ENCODE measurements around the gene SPTLC2.
"Not testable (repeated sequence)": the region's sequence is repeated elsewhere in the genome, so short reads cannot be mapped to it uniquely, and the experiment has no call there.

SPTLC2 gene

GRCh38 chr14:77610553-77610952, 5.9 kb downstream of the SPTLC2 start:
- Mint-ChIP-seq H3K27me3 (no peaks in the 10 kb centered on the region), H3K4me3 (no peak overlapping the region), H3K36me3 (ENCODE audit: low read depth) (peaks cover 17% of the 10 kb centered on the region), H3K4me1 (peaks cover 73% of the 10 kb centered on the region), H3K27ac (no peak overlapping the region), H3K9me3 (no peaks in the 10 kb centered on the region)
- DNase-seq (no peak), ATAC-seq (no peak)

DNA sequence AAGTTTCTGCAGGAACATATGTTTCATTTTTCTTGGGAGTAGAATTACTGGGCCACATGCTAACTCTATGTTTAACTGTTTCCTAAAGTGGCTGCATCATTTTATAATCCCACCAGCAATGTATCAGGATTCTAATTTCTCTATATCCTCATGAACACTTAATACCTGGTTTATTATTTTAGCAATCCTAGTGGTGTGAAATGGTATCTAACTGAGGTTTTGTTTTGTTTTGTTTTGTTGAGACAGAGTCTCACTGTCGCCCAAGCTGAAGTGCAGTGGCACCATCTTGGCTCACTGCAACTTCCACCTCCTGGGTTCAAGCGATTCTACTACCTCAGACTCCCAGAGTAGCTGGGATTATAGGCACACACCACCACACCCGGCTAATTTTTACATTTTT, 6.5 kb downstream of the SPTLC2 start:
- Mint-ChIP-seq H3K36me3 (ENCODE audit: low read depth) (peaks cover 12% of the 10 kb centered on the region), H3K4me1 (peaks cover 70% of the 10 kb centered on the region), H3K27me3 (no peaks in the 10 kb centered on the region), H3K9me3 (no peaks in the 10 kb centered on the region), H3K27ac (no peak overlapping the region), H3K4me3 (no peak overlapping the region)
- ATAC-seq = no peak
- DNase-seq = no peak

GRCh38 chr14:77607741-77608302, 8.6 kb downstream of the SPTLC2 start:
- H3K36me3 Mint-ChIP-seq (ENCODE audit: low read depth) = no peaks in the 10 kb centered on the region
- peak overlapping the region; percentile 24 for H3K4me3 Mint-ChIP-seq
- H3K27ac Mint-ChIP-seq = peak overlapping the region; percentile 7
- H3K27me3 Mint-ChIP-seq = no peaks in the 10 kb centered on the region
- DNase-seq = peak; percentile 31
- peak; percentile 70 for ATAC-seq
- peaks cover 60% of the 10 kb centered on the region for H3K4me1 Mint-ChIP-seq
- H3K9me3 Mint-ChIP-seq = no peaks in the 10 kb centered on the region

DNA sequence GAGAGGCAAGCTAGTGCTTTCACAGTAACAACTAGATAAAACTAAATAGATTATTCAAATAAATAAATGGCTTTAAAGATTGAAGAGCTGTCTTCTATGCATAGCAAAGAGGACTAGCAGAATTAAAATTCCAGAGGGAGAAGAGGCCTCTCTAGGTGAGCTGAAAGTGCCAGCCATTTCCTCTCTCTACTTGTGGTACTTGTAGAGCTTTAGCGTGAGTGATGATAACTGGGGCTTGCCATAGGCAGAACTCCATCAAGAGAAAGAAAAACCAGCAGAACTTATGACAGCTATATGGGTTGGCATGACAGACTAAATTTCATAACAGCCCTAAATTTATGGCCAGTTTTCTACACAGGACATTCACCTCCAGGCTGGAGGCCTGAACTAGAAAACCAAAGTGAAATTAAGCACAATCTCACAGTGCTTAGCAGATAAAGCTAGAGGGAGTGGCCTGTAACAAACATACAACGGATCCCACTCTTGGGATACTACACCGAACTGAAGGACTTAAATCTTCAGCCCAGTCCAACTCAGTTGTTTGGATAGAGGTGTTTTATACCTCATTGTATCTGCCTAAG, 11.0 kb downstream of the SPTLC2 start:
- Mint-ChIP-seq H3K27me3 (no peaks in the 10 kb centered on the region), H3K36me3 (ENCODE audit: low read depth) (no peaks in the 10 kb centered on the region), H3K27ac (no peak overlapping the region), H3K4me3 (no peak overlapping the region), H3K4me1 (peaks cover 56% of the 10 kb centered on the region), H3K9me3 (no peaks in the 10 kb centered on the region)
- DNase-seq = no peak
- no peak for ATAC-seq

DNA sequence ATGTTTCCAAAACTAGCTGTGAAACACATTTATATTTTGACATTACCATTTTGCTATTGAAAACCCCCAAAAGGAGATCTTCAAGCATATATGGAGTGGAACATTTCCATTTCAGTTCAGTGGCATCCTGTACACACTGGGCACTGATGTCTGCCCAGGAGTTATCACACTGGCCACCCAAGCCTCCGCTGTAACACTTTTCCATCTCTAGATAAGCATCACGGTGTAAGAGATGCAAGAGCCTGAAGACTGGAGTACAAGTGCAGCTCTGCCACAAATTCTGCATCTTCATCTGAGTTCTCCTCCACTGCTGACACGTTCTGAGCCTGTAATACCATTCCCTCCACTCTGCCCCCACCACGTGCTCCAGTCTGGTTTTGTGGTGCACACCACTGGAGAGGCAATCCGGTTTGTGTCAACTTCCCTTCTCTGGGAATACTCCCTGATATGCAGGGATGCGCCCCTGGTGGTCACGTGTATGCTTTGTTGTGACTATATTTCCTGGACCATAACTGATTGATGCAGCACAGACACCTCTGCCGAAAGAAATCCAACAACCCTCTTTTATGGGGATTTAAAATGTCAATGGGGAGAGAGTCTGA, 12.7 kb downstream of the SPTLC2 start:
- Mint-ChIP-seq H3K9me3 (no peaks in the 10 kb centered on the region), H3K4me3 (no peak overlapping the region), H3K36me3 (ENCODE audit: low read depth) (no peaks in the 10 kb centered on the region), H3K27ac (no peak overlapping the region), H3K4me1 (peaks cover 63% of the 10 kb centered on the region), H3K27me3 (no peaks in the 10 kb centered on the region)
- DNase-seq = no peak
- ATAC-seq = peak; percentile 10

DNA sequence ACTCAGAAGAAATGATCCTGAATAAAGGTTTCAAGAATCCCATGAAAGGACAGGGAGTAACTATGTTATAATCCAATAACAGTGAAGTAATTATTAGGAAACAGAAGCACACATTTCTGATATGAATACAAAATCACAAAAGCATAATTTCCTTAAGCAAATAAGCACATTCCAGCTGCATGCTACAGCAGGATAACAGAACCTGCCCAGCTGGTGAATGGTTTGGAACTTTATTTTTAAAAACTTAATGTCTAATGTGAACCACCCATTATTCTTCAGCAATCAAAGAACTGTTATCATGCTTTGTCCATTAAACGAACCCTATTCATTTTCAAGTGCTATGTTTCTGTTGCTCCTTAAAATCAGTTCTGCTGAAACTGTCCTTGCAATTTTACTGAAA, 13.4 kb downstream of the SPTLC2 start:
- Mint-ChIP-seq H3K4me1 (peaks cover 62% of the 10 kb centered on the region), H3K4me3 (no peak overlapping the region), H3K27ac (no peak overlapping the region), H3K36me3 (ENCODE audit: low read depth) (no peaks in the 10 kb centered on the region), H3K27me3 (no peaks in the 10 kb centered on the region), H3K9me3 (no peaks in the 10 kb centered on the region)
- no peak for DNase-seq
- ATAC-seq = no peak

DNA sequence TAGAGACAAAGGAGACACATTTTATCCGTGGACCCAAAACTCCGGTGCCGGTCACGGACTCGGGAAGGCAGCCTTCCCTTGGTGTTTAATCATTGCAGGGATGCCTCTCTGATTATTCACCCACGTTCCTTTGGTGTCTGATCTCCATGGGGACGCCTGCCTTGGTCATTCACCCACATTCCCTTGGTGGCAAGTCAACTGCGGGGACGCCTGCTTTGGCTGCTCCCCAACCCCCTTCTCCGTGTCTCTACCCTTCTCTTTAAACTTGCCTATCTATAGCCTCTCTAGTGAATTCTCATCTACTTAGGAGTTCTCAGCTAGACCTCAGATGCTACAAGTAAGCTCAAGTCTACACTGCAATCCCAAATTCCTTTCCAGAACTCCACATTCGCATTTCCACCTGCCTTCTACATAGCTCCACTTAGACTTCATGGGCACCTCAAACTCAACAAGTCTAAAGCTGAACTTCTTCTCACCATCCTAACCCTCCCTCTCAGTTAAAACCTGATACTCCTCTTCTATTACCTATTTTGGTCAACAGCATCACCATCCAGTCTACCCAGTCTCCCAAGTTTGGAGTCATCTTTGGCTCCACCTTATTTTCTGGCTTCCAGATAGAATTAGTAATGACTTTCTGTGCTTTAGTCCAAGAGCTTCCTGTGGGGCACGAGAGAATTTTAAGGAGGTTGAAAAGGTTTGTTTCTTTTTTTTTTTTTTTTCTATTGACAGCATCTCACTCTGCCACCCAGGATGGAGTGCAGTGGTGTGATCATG, 14.4 kb downstream of the SPTLC2 start:
- DNase-seq = no peak
- no peaks in the 10 kb centered on the region for H3K9me3 Mint-ChIP-seq
- H3K27ac Mint-ChIP-seq = no peak overlapping the region
- ATAC-seq = no peak
- H3K27me3 Mint-ChIP-seq = no peaks in the 10 kb centered on the region
- peaks cover 52% of the 10 kb centered on the region for H3K4me1 Mint-ChIP-seq
- H3K4me3 Mint-ChIP-seq = no peak overlapping the region
- peaks cover 4% of the 10 kb centered on the region for H3K36me3 Mint-ChIP-seq (ENCODE audit: low read depth)

DNA sequence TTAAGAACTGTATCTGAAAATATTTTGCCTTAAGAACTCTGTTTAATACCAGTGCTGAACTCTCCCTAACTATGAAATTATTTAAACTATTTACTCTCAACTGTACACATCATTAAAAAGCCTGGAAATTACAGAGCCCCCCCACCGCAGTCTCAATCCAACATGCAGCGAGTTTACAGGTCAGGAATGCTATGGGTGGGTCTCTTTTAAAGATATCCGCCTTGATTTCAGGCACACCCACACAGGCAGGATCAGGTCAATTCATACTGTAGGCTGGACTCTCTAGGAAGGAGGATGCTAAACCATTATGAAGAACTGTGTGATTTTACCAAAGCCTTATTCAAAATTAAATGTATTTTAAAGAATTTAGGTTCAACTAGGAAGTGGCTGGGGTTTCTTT, 16.5 kb downstream of the SPTLC2 start:
- H3K4me3 Mint-ChIP-seq = no peak overlapping the region

DNA sequence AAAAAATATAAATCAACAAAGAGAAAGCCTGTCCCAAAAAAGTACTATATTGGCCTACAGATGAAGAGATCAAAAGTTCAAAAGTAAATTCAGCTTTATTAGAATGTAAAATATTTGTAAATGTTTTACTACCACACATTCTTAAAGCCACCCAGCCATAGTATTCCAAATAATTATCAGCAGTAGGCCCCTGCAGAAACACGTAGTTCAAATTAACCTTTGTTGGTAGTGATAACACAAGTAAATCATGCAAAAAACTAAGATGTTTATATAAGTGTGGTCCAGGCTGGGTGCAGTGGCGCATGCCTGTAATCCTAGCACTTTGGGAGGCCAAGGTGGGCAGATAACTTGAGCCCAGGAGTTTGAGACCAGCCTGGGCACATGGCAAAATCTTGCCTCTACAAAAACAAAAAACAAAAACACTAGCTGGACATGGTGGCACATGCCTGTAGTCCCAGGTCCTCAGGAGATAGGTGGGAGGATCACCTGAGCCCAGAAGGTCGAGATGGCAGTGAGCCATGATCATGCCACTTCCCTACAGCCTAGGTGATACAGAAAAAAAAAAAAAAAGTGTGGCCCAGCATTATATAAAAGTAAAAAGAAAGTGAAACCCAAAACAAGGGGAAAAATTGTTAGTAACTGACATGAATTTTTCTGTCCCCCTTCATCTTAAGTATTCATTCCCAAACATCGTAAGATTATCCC, 17.9 kb downstream of the SPTLC2 start:
- ATAC-seq (no peak), DNase-seq (peak; percentile 9)
- peaks cover 45% of the 10 kb centered on the region for H3K4me1 Mint-ChIP-seq
- no peaks in the 10 kb centered on the region for H3K27me3 Mint-ChIP-seq
- H3K36me3 Mint-ChIP-seq (ENCODE audit: low read depth) = peaks cover 27% of the 10 kb centered on the region
- peak overlapping the region; percentile 45 for H3K4me3 Mint-ChIP-seq
- peak overlapping the region; percentile 71 for H3K27ac Mint-ChIP-seq
- no peaks in the 10 kb centered on the region for H3K9me3 Mint-ChIP-seq

More for the DNA sequence above, 16.5 kb downstream of the SPTLC2 start:
- ATAC-seq = no peak
- H3K27me3 Mint-ChIP-seq = no peaks in the 10 kb centered on the region
- no peaks in the 10 kb centered on the region for H3K9me3 Mint-ChIP-seq
- H3K4me1 Mint-ChIP-seq = peaks cover 39% of the 10 kb centered on the region
- no peak for DNase-seq
- H3K27ac Mint-ChIP-seq = no peak overlapping the region
- H3K36me3 Mint-ChIP-seq (ENCODE audit: low read depth) = peaks cover 18% of the 10 kb centered on the region

- DNase-seq = no peak
- Mint-ChIP-seq H3K36me3 (ENCODE audit: low read depth) (peaks cover 36% of the 10 kb centered on the region), H3K4me3 (peak overlapping the region; percentile 51), H3K27ac (peak overlapping the region; percentile 83), H3K4me1 (peaks cover 53% of the 10 kb centered on the region), H3K27me3 (no peaks in the 10 kb centered on the region), H3K9me3 (no peaks in the 10 kb centered on the region)
- ATAC-seq = peak; percentile 65
These were observed 22.9 kb downstream of the SPTLC2 start for GRCh38 chr14:77593501-77593961.

GRCh38 chr14:77590845-77591485, 25.5 kb downstream of the SPTLC2 start:
- H3K4me1 Mint-ChIP-seq = peaks cover 61% of the 10 kb centered on the region
- peaks cover 38% of the 10 kb centered on the region for H3K36me3 Mint-ChIP-seq (ENCODE audit: low read depth)
- no peak for DNase-seq
- H3K9me3 Mint-ChIP-seq = no peaks in the 10 kb centered on the region
- H3K4me3 Mint-ChIP-seq = peak overlapping the region; percentile 4
- ATAC-seq = no peak
- no peaks in the 10 kb centered on the region for H3K27me3 Mint-ChIP-seq
- peak overlapping the region; percentile 13 for H3K27ac Mint-ChIP-seq

DNA sequence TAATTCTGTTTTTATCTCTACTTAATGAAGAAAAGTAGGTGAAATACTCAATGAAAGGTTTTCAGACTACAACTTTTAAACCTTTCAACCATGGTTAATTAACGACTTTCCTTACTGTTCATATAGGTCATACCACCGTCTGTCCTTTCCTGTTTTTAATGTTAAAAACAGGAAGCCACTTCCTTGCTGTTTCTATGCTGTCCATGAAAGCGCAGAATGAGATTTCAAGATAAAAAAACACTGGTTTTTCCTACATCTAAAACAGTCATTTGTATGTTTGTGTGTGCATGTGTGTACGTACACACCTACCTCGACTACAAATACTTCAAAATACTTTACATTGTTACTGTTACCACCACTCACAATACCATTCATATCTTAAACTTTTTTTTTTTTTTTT, 27.3 kb downstream of the SPTLC2 start:
- Mint-ChIP-seq H3K9me3 (no peaks in the 10 kb centered on the region), H3K4me3 (no peak overlapping the region), H3K27ac (no peak overlapping the region), H3K4me1 (peaks cover 55% of the 10 kb centered on the region), H3K27me3 (no peaks in the 10 kb centered on the region), H3K36me3 (ENCODE audit: low read depth) (peaks cover 23% of the 10 kb centered on the region)
- DNase-seq = no peak
- ATAC-seq = no peak

- ATAC-seq, H3K27ac Mint-ChIP-seq, H3K27me3 Mint-ChIP-seq, H3K9me3 Mint-ChIP-seq, DNase-seq, H3K4me3 Mint-ChIP-seq: not testable (repeated sequence)
- H3K36me3 Mint-ChIP-seq (ENCODE audit: low read depth) = peaks cover 20% of the 10 kb centered on the region
- H3K4me1 Mint-ChIP-seq = peaks cover 50% of the 10 kb centered on the region
These were observed 27.9 kb downstream of the SPTLC2 start for GRCh38 chr14:77588411-77589025.

- Mint-ChIP-seq H3K4me3 (no peak overlapping the region), H3K9me3 (no peaks in the 10 kb centered on the region), H3K36me3 (ENCODE audit: low read depth) (peaks cover 11% of the 10 kb centered on the region), H3K4me1 (peaks cover 50% of the 10 kb centered on the region), H3K27me3 (no peaks in the 10 kb centered on the region), H3K27ac (no peak overlapping the region)
- no peak for DNase-seq
- no peak for ATAC-seq
These were observed 31.1 kb downstream of the SPTLC2 start for GRCh38 chr14:77585385-77585784.

Data from activated naive CD8-positive, alpha-beta T cell treated with anti-CD3 and anti-CD28 coated beads, Interleukin-2, amount 50 U/mL, for 24 hours (primary cell).